Endodermal cell (in vitro differentiated cells): ENCODE data around the gene SCGN. TPM values are rescaled to one million over a fixed set of nuclear protein-coding genes. Genes with fewer than 3 reads are reported as not detected.

Experiments
- DNase-seq: peaks from one replicate; pipeline ENCODE4 v3.0.0-alpha.2; 2017
- H3K27ac ChIP-seq: 2 replicates; pipeline ENCODE4 v1.5.1; 2013; ENCODE audit warnings: mild to moderate bottlenecking, low read depth, low read length, moderate library complexity
- H3K27me3 ChIP-seq: 2 replicates; pipeline ENCODE4 v1.6.1; 2013; ENCODE audit warnings: mild to moderate bottlenecking, low read length, moderate library complexity; ENCODE audit not compliant: insufficient read depth, control insufficient read depth, poor library complexity, severe bottlenecking
- H3K36me3 ChIP-seq: 2 replicates; pipeline ENCODE4 v1.7.0; 2013; ENCODE audit warnings: mild to moderate bottlenecking, low read length, moderate library complexity; ENCODE audit not compliant: control insufficient read depth, insufficient read depth
- H3K4me1 ChIP-seq: one replicate; pipeline ENCODE4 v1.7.0; 2013; ENCODE audit warnings: low read length; ENCODE audit not compliant: control insufficient read depth, insufficient read depth
- H3K4me3 ChIP-seq: 2 replicates; pipeline ENCODE4 v1.5.1; 2013; ENCODE audit warnings: mild to moderate bottlenecking, low read length, moderate library complexity
- H3K9ac ChIP-seq: 2 replicates; pipeline ENCODE4 v1.6.1; 2013; ENCODE audit warnings: mild to moderate bottlenecking, low read length, moderate library complexity; ENCODE audit not compliant: poor library complexity, severe bottlenecking; ENCODE audit errors: extremely low read depth
- H3K9me3 ChIP-seq: 2 replicates; pipeline ENCODE4 v1.6.1; 2013; ENCODE audit warnings: mild to moderate bottlenecking, low read length, moderate library complexity; ENCODE audit not compliant: control insufficient read depth
- H3K27ac Mint-ChIP-seq: 2 replicates; pipeline ENCODE4 v1.8.0; 2020; ENCODE audit warnings: mixed read lengths
- H3K27me3 Mint-ChIP-seq: 2 replicates; pipeline ENCODE4 v1.8.0; 2021; ENCODE audit warnings: mild to moderate bottlenecking, mixed read lengths; ENCODE audit not compliant: insufficient read depth
- H3K36me3 Mint-ChIP-seq: 2 replicates; pipeline ENCODE4 v1.8.0; 2020; ENCODE audit warnings: low read depth, mixed read lengths
- H3K4me1 Mint-ChIP-seq: 2 replicates; pipeline ENCODE4 v1.8.0; 2020; ENCODE audit warnings: mixed read lengths
- H3K4me3 Mint-ChIP-seq: 2 replicates; pipeline ENCODE4 v1.8.0; 2020; ENCODE audit warnings: mild to moderate bottlenecking, moderate library complexity, mixed read lengths
- H3K9me3 Mint-ChIP-seq: 2 replicates; pipeline ENCODE4 v1.8.0; 2020; ENCODE audit warnings: mild to moderate bottlenecking, mixed read lengths
- CTCF ChIP-seq: fragments of 200-600 bp; sonication (generic); conservative IDR thresholded peaks from 2 replicates; pipeline ENCODE4 v1.5.0; 2021; ENCODE audit warnings: antibody characterized with exemption, mild to moderate bottlenecking
- WGBS, 2 experiments: methylation state at CpG; one replicate each; pipeline versions ENCODE4 v1.1.5 to v1.1.7; 2013; ENCODE audit warnings: missing lambda C conversion rate in 2 of 2, mixed read lengths in 1 of 2; ENCODE audit not compliant: insufficient coverage in 1 of 2, insufficient read length in 1 of 2; 5-methylcytosine and 5-hydroxymethylcytosine counted together
- total RNA-seq, 2 donors: library from RNA; stranded (reverse); fragmentation: NEBNext Ultra II Directional in 1 of 2; extraction: Animal tissue kit (Norgen Biotek cat#: 25700) in 1 of 2; gene quantifications; 2 replicates in 1 of 2; 3 replicates in 1 of 2; pipeline ENCODE4 v1.2.1, GENCODE V29; 2021

SCGN gene
- total RNA-seq, 2 donors from 2014 or later: not detected

- Mint-ChIP-seq H3K27me3 (no peaks in the 10 kb centered on the region), H3K27ac (no peak overlapping the region), H3K9me3 (peaks cover 6% of the 10 kb centered on the region), H3K36me3 (no peaks in the 10 kb centered on the region), H3K4me1 (no peaks in the 10 kb centered on the region), H3K4me3 (no peak overlapping the region)
- 86 to 96% methylated on average over 1 of the region's 1 CpG for WGBS, 2 experiments
- DNase-seq: no peak
- no peak overlapping the region for H3K4me3 ChIP-seq
- H3K9ac ChIP-seq: no peak overlapping the region
- no peak for TF ChIP-seq CTCF
- H3K36me3 ChIP-seq: no peaks in the 10 kb centered on the region
- no peaks in the 10 kb centered on the region for H3K9me3 ChIP-seq
- no peaks in the 10 kb centered on the region for H3K27me3 ChIP-seq
- no peaks in the 10 kb centered on the region for H3K4me1 ChIP-seq
- no peak overlapping the region for H3K27ac ChIP-seq
Observed at GRCh38 chr6:25697537-25698340, 45.7 kb downstream of the SCGN start.

- Mint-ChIP-seq H3K36me3 (no peaks in the 10 kb centered on the region), H3K27ac (no peak overlapping the region), H3K4me3 (no peak overlapping the region), H3K9me3 (peaks cover 6% of the 10 kb centered on the region), H3K4me1 (peaks cover 4% of the 10 kb centered on the region), H3K27me3 (no peaks in the 10 kb centered on the region)
- Histone ChIP-seq H3K4me3 (no peak overlapping the region), H3K9me3 (no peaks in the 10 kb centered on the region), H3K27me3 (no peaks in the 10 kb centered on the region), H3K36me3 (no peaks in the 10 kb centered on the region), H3K27ac (no peak overlapping the region), H3K4me1 (no peaks in the 10 kb centered on the region), H3K9ac (no peak overlapping the region)
- no peak for TF ChIP-seq CTCF
- DNase-seq: no peak
- 90 to 93% methylated on average over 2 to 3 of the region's 3 CpGs for WGBS, 2 experiments
Observed at GRCh38 chr6:25698631-25699030, 46.6 kb downstream of the SCGN start.

GRCh38 chr6:25699649-25700048, 47.6 kb downstream of the SCGN start:
- TF ChIP-seq CTCF: no peak
- Mint-ChIP-seq H3K4me3 (no peak overlapping the region), H3K27me3 (no peaks in the 10 kb centered on the region), H3K4me1 (peaks cover 4% of the 10 kb centered on the region), H3K9me3 (peaks cover 6% of the 10 kb centered on the region), H3K36me3 (no peaks in the 10 kb centered on the region), H3K27ac (no peak overlapping the region)
- Histone ChIP-seq H3K36me3 (no peaks in the 10 kb centered on the region), H3K27me3 (no peaks in the 10 kb centered on the region), H3K9me3 (no peaks in the 10 kb centered on the region), H3K4me3 (no peak overlapping the region), H3K9ac (no peak overlapping the region), H3K27ac (no peak overlapping the region), H3K4me1 (no peaks in the 10 kb centered on the region)
- no peak for DNase-seq
- WGBS, 2 experiments: 82 to 96% methylated on average over 3 to 4 of the region's 4 CpGs
